OCI-LY7 (cell line): Measurements from ENCODE around the gene ANKRD11. TPM values are rescaled to one million over a fixed set of nuclear protein-coding genes. Genes with fewer than 3 reads are reported as not detected.
"Not testable (repeated sequence)": the region's sequence is repeated elsewhere in the genome, so short reads cannot be mapped to it uniquely, and the experiment has no call there.

Experiments used
- BruUV-seq: library from RNA; stranded (reverse); fragments of 400-500 nt; replicated peaks from 2 replicates; lab custom pipeline; 2021; lab: Mats Ljungman, UMichigan
- CTCF ChIA-PET: fragments of 300-600 bp; sonication (Branson Sonifier 250); formaldehyde crosslinking; loops from one replicate; lab custom pipeline; 2022; ENCODE audit warnings: antibody characterized with exemption; ENCODE audit not compliant: unreplicated experiment; lab: Charles Lee
- POLR2A ChIA-PET: fragments of 300-600 bp; sonication (Branson Sonifier 250); formaldehyde crosslinking; loops from one replicate; lab custom pipeline; 2022; ENCODE audit warnings: antibody characterized with exemption; lab: Charles Lee
- DNase-seq: peaks from one replicate; pipeline ENCODE4 v3.0.0-alpha.2; 2015; ENCODE audit warnings: low spot score
- H2AFZ ChIP-seq: fragments of 200-600 bp; sonication (generic), shearing (Covaris generic); 2 replicates; pipeline ENCODE4 v1.6.1; 2014; ENCODE audit warnings: mild to moderate bottlenecking, antibody characterized with exemption, low read length, moderate library complexity
- H3K27ac ChIP-seq: fragments of 200-600 bp; sonication (generic); 2 replicates; pipeline ENCODE4 v1.5.1; 2014; ENCODE audit warnings: mixed run types, low read depth, mild to moderate bottlenecking, moderate library complexity, low read length, inconsistent platforms; ENCODE audit not compliant: poor library complexity, severe bottlenecking
- H3K36me3 ChIP-seq: fragments of 200-600 bp; sonication (generic); 2 replicates; pipeline ENCODE4 v1.6.1; 2014; ENCODE audit warnings: mild to moderate bottlenecking, antibody characterized with exemption, low read length, moderate library complexity, mixed read lengths; ENCODE audit not compliant: insufficient read depth
- H3K4me1 ChIP-seq: fragments of 200-600 bp; sonication (generic); 2 replicates; pipeline ENCODE4 v1.5.1; 2014; ENCODE audit warnings: mild to moderate bottlenecking, low read length; ENCODE audit not compliant: insufficient read depth, poor library complexity, severe bottlenecking
- H3K4me2 ChIP-seq: fragments of 200-600 bp; sonication (generic); 2 replicates; pipeline ENCODE4 v1.6.1; 2014; ENCODE audit warnings: mild to moderate bottlenecking, low read length
- H3K4me3 ChIP-seq: fragments of 200-600 bp; sonication (generic); 2 replicates; pipeline ENCODE4 v1.5.1; 2014; ENCODE audit warnings: mild to moderate bottlenecking, low read depth, low read length; ENCODE audit not compliant: poor library complexity, severe bottlenecking
- H3K79me2 ChIP-seq: fragments of 200-600 bp; sonication (generic); 2 replicates; pipeline ENCODE4 v1.6.1; 2016; ENCODE audit warnings: low read depth, mild to moderate bottlenecking, low read length, moderate library complexity, mixed read lengths; ENCODE audit not compliant: insufficient read depth
- H3K9me2 ChIP-seq: fragments of 200-600 bp; sonication (generic); 2 replicates; pipeline ENCODE4 v1.6.1; 2016; ENCODE audit warnings: mild to moderate bottlenecking, low read length, mixed read lengths; ENCODE audit not compliant: insufficient read depth
- H3K9me3 ChIP-seq: fragments of 200-600 bp; sonication (generic); 2 replicates; pipeline ENCODE4 v1.6.1; 2014; ENCODE audit warnings: mild to moderate bottlenecking, mixed run types, low read length, mixed read lengths
- H4K20me1 ChIP-seq: fragments of 200-600 bp; sonication (generic); 2 replicates; pipeline ENCODE4 v1.6.1; 2014; ENCODE audit warnings: mild to moderate bottlenecking, antibody characterized with exemption, low read length, moderate library complexity, mixed read lengths; ENCODE audit not compliant: insufficient read depth
- EZH2phosphoT487 ChIP-seq: fragments of 200-600 bp; sonication (generic); IDR thresholded peaks from 2 replicates; pipeline ENCODE4 v1.6.1; 2018; ENCODE audit warnings: low read depth, borderline replicate concordance, mild to moderate bottlenecking, mixed run types, antibody characterized with exemption, low read length, moderate library complexity, mixed read lengths
- intact Hi-C: fragments of 100-400 bp; cut with micrococcal nuclease; formaldehyde crosslinking; loops from one replicate; pipeline ENCODE4 v1.10.0; 2022; ENCODE audit not compliant: unreplicated experiment
- total RNA-seq, 2 experiments: library from RNA; depleted of rRNA in 1 of 2; stranded (reverse); fragments of >200 nt in 1 of 2; shearing (Covaris generic) in 1 of 2; gene quantifications; 2 replicates each; pipeline ENCODE4 v1.2.3, GENCODE V29; 2014 to 2022
- TF ChIP-seq, protein P1 (sequence below): fragments of 200-600 bp; sonication (generic); conservative IDR thresholded peaks from 2 replicates; pipeline ENCODE4 v1.5.1; 2014; ENCODE audit warnings: mild to moderate bottlenecking, antibody characterized with exemption, low read length, moderate library complexity, mixed read lengths

The ANKRD11 gene
- total RNA-seq, 2 experiments from 2014 or later: 89.1 to 251 TPM

DNA sequence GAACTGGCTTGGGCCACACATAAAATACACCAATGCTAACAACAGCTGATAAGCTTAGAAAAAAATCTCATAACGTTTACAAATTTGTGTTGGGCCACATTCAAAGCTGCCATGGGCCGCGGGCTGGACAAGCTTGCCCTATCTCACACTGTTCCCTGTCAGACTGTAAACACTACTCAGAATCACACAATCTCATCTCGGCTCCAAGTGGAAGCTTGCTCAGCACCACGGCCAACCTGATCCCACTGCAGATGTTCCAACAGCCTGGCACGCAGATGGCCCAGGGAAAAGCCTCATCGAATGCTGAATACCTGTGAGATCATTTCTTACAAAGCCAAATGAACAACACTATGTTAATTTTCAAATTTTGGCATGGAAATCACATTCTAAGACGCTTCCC, 125.8 kb downstream of the ANKRD11 start:
- Histone ChIP-seq H4K20me1 (peaks cover 37% of the 10 kb centered on the region), H3K9me3 (no peaks in the 10 kb centered on the region), H3K4me1 (peaks cover 56% of the 10 kb centered on the region), H3K4me3 (no peak overlapping the region), H3K27ac (no peak overlapping the region), H3K9me2 (no peaks in the 10 kb centered on the region), H2AFZ (no peak overlapping the region), H3K4me2 (no peak overlapping the region; the same call in 1 of the 2 replicates), H3K79me2 (peaks cover 97% of the 10 kb centered on the region), H3K36me3 (peaks cover 29% of the 10 kb centered on the region)
- ChIA-PET POLR2A (no interaction called here), CTCF (interaction anchor here (0.5 kb wide), 1 partner anchor 40 kb away, joined by 5 read pairs; no protein-coding TSS in a partner anchor)
- TF ChIP-seq EZH2phosphoT487: no peak
- TF ChIP-seq, protein P1, sequence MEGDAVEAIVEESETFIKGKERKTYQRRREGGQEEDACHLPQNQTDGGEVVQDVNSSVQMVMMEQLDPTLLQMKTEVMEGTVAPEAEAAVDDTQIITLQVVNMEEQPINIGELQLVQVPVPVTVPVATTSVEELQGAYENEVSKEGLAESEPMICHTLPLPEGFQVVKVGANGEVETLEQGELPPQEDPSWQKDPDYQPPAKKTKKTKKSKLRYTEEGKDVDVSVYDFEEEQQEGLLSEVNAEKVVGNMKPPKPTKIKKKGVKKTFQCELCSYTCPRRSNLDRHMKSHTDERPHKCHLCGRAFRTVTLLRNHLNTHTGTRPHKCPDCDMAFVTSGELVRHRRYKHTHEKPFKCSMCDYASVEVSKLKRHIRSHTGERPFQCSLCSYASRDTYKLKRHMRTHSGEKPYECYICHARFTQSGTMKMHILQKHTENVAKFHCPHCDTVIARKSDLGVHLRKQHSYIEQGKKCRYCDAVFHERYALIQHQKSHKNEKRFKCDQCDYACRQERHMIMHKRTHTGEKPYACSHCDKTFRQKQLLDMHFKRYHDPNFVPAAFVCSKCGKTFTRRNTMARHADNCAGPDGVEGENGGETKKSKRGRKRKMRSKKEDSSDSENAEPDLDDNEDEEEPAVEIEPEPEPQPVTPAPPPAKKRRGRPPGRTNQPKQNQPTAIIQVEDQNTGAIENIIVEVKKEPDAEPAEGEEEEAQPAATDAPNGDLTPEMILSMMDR: no peak
- no peak for DNase-seq
- intact Hi-C loops: no loop called here
- no TSS peak for BruUV-seq

DNA sequence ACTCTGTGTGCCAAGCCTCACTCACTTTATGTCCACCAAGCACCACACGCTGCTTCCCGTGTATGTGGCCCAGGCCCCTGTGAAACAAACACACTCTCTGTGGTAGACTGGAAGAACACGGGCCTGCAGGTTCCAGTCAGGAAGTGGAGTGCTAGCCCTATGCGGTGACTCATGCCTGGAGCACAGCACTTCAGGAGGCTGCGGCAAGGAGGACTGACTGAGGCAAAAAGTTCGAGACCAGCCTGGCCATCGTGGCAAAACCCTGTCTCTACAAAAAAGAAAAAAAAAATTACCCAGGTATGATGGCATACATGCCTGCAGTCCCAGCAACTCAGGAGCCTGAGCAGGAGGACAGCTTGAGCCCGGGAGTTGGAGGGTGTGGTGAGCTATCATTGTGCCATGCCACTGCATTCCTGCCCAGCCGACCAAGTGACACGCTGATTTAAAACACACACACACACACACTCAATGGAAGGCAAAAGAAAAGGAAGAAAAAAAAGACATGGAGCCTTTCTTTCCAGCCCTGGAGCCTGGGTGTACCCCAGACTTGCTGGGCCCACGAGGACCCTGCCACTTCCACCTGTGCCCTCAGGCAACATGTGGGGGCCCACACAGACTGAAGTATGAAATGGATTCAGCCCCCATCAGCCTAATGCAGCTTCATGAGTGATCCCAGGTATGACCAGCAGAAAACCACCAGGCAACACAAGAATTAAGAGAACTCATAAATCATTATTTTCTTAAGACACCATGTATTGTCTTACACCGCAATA, 126.6 kb downstream of the ANKRD11 start:
- H3K27ac ChIP-seq: no peak overlapping the region
- H3K4me3 ChIP-seq: no peak overlapping the region
- peaks cover 97% of the 10 kb centered on the region for H3K79me2 ChIP-seq
- ChIA-PET CTCF (interaction anchor here (0.5 kb wide), 1 partner anchor 41 kb away, joined by 5 read pairs; no protein-coding TSS in a partner anchor), POLR2A (no interaction called here)
- TF ChIP-seq, protein P1: no peak
- no peak for TF ChIP-seq EZH2phosphoT487
- DNase-seq: no peak
- H3K4me2 ChIP-seq: peak overlapping the region; percentile 6; the same call in 1 of the 2 replicates
- BruUV-seq: no TSS peak
- H3K36me3 ChIP-seq: peaks cover 37% of the 10 kb centered on the region
- H3K4me1 ChIP-seq: peaks cover 57% of the 10 kb centered on the region
- H3K9me2 ChIP-seq: no peaks in the 10 kb centered on the region
- no peak overlapping the region for H2AFZ ChIP-seq
- intact Hi-C loops: no loop called here
- H3K9me3 ChIP-seq: no peaks in the 10 kb centered on the region
- H4K20me1 ChIP-seq: peaks cover 43% of the 10 kb centered on the region

DNA sequence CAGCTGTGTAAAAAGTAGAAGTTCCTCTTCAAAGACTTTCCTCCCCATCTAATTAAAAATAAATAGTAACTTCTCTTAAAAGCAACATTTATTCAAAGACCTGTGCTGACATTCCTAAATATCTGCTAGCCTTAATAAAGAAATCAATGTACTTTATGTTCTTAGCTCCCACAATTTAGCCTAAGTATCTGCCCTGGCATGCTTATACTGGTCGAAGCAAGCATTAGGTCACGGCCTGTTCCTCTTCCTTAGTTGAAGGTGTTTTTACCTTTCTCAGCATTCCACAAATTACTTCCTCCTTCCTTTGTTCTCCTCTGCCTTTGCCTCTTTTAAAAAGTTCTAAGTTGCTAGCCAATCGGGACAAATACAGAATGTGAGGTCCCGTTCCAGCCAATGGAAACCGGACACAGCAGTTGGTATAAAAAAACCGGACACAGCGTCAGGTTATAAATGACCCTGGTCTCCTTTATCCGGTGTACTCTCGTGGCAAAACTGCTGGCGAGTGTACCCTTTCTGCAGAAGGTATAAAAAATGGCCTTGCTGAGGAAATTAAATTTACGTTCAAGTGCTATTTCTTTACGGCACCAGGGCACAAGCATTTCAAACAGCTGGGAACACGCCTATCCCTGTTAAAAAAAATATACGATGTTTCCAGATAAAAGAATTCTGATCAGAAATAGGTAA, 127.7 kb downstream of the ANKRD11 start:
- DNase-seq, H2AFZ ChIP-seq, CTCF ChIA-PET, POLR2A ChIA-PET, H3K4me3 ChIP-seq, H3K9me3 ChIP-seq, intact Hi-C loops, H3K9me2 ChIP-seq: not testable (repeated sequence)
- peaks cover 44% of the 10 kb centered on the region for H4K20me1 ChIP-seq
- peaks cover 98% of the 10 kb centered on the region for H3K79me2 ChIP-seq
- peaks cover 64% of the 10 kb centered on the region for H3K4me1 ChIP-seq
- peak overlapping the region; percentile 62; the same call in 1 of the 2 replicates for H3K4me2 ChIP-seq
- H3K36me3 ChIP-seq: peaks cover 38% of the 10 kb centered on the region
- peak overlapping the region; percentile 20 for H3K27ac ChIP-seq
- TSS peak; percentile 4 for BruUV-seq
